Stimulated activated effector memory CD8-positive, alpha-beta T cell treated with anti-CD3 and anti-CD28 coated beads, Interleukin-12 subunit alpha, Interleukin-12 subunit beta, amount 100 ng/mL, for 72 hours (primary cell): ENCODE results near the gene CEACAM8.
A peak's percentile ranks its signal among the peaks of the same experiment; 100 is the strongest.
"Not testable (repeated sequence)": the region's sequence is repeated elsewhere in the genome, so short reads cannot be mapped to it uniquely, and the experiment has no call there.

Experiments used
- ATAC-seq: fragments of 150-1000 bp; cut with Tn5 transposase; 2 replicates; pipeline ENCODE4 v1.10.0; 2021
- DNase-seq, 2 donors: peaks; one replicate each; pipeline ENCODE4 v3.0.0; 2021 to 2022; ENCODE audit warnings: low spot score in 2 of 2
- H3K27ac Mint-ChIP-seq: one replicate; pipeline ENCODE4 v1.8.0; 2022; ENCODE audit warnings: mild to moderate bottlenecking, mixed read lengths
- H3K36me3 Mint-ChIP-seq: one replicate; pipeline ENCODE4 v1.8.0; 2022; ENCODE audit warnings: mild to moderate bottlenecking, mixed read lengths
- H3K4me1 Mint-ChIP-seq: one replicate; pipeline ENCODE4 v1.8.0; 2022; ENCODE audit warnings: mixed read lengths
- H3K4me3 Mint-ChIP-seq: one replicate; pipeline ENCODE4 v1.8.0; 2022; ENCODE audit warnings: mild to moderate bottlenecking, mixed read lengths
- H3K9me3 Mint-ChIP-seq: one replicate; pipeline ENCODE4 v1.8.0; 2022; ENCODE audit warnings: mixed read lengths

CEACAM8 gene

DNA sequence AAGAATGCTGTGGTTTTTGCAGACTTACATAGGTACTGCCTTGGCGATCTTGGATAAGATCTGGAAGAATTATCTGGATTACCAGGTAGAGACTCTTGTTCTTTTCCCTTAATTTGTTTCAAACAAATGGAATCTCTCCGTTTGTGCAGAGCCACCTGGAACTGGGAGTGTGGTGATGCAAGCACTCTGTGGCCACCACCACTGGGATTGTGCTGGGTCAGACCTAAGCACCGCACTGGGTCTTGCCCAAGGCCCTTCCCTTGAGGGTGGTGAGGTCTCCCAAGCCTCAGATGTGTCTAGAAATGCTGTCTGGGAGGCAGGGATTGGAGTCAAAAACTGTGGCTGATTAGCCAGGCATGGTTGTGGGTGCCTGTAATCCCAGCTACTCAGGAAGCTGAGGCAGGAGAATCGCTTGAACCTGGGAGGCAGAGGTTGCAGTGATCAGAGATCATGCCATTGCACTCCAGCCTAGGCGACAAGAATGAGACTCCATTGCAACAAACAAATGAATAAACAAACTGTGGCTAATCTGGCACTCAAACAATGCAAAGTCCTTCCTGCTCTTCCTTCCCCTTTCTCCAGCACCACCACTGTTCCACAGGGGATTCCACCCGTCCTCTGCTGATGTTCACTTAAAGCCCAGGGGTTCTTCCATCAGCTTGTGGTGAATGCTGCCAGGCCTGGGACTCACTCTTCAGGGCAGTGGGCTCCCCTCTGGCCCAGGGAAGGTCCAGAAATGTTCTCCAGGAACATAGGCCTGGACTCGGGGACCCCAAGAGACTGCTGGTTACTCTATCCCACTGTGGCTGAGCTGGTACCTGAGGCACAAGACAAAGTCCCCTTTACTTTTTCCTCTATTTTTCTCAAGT is 55.6 kb downstream of the CEACAM8 start:
- Mint-ChIP-seq H3K27ac (peak overlapping the region; percentile 23), H3K4me3 (no peak overlapping the region), H3K36me3 (no peaks in the 10 kb centered on the region), H3K4me1 (no peaks in the 10 kb centered on the region), H3K9me3 (no peaks in the 10 kb centered on the region)
- ATAC-seq (no peak), DNase-seq (no peak)

DNA sequence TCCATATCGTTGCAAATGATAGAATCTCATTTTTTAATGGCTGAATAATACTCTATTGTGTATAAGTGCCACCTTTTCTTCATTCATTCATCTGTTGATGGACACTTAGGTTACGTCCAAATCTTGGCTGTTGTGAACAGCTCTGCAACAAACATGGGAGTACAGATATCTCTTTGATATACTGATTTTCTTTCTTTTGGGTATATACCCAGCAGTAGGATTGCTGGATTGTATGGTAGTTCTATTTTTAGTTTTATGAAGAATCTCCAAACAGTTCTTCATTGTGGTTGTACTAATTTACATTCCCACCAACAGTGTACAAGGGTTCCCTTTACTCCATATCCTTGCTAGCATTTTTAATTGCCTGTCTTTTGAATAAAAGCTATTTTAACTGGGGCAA is 59.4 kb downstream of the CEACAM8 start:
- DNase-seq, ATAC-seq, H3K27ac Mint-ChIP-seq, H3K36me3 Mint-ChIP-seq, H3K9me3 Mint-ChIP-seq, H3K4me1 Mint-ChIP-seq, H3K4me3 Mint-ChIP-seq: not testable (repeated sequence)

DNA sequence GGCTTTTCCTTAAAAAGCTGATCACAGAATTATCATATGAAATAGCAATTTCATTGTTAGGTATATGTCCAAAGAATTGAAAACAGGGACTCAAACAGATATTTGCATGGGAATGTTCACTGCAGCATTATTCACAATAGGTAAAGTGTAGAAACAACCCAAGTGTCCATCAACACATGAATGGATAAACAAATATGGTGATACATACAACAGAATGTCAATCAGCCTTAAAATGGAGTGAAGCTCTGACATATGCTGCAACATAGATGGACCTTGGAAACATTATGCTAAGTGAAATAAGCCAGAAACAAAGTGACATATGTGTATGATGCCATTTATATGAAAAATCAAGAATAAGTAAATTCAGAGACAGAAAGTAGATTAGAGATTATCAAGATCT is 60.3 kb downstream of the CEACAM8 start:
- Mint-ChIP-seq H3K36me3 (no peaks in the 10 kb centered on the region), H3K4me3 (no peak overlapping the region), H3K27ac (no peak overlapping the region), H3K9me3 (no peaks in the 10 kb centered on the region), H3K4me1 (peaks cover 2% of the 10 kb centered on the region)
- DNase-seq (no peak), ATAC-seq (no peak)

DNA sequence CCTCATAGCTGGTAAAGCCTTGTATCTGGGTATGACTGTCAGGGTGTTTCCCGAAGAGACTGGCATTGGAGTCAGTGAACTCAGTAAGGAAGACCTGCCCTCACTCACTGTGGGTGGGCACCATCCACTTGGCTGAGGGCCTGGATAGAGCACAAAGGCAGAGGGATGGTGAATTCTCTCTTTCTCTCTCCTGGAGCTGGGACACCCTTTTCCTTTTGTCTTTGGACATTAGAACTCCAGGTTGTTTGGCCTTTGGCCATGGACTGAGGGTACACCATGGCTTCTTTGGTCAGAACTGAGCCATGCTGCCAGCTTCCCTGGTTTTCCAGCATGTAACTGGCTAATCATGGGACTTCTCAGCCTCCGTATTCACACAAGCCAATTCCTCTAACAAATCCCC is 61.8 kb downstream of the CEACAM8 start:
- no peaks in the 10 kb centered on the region for H3K36me3 Mint-ChIP-seq
- no peak overlapping the region for H3K27ac Mint-ChIP-seq
- no peaks in the 10 kb centered on the region for H3K9me3 Mint-ChIP-seq
- H3K4me1 Mint-ChIP-seq = peaks cover 17% of the 10 kb centered on the region
- no peak overlapping the region for H3K4me3 Mint-ChIP-seq
- peak; percentile 43 for ATAC-seq
- DNase-seq = no peak

DNA sequence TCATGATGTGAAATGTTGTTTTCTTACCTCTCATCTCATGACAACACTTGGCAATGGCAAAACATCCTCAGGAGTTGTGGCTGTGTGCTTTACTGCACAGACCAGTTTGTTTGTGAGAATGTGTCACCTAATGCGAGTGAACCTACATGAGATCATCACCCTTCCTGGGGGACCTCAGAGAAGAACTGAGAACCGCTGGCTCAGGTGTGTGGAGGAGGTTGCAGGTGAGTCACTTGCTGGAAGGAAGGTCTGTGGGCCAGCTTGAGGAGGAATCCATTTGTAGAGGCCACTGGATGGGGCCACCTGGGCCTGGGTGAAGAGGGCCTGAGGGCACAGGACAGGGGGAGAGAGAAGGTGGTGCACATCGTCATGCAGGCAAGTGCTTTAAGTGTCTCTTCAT is 63.4 kb downstream of the CEACAM8 start:
- ATAC-seq (peak; percentile 63), DNase-seq (no peak)
- Mint-ChIP-seq H3K4me1 (peaks cover 21% of the 10 kb centered on the region), H3K9me3 (no peaks in the 10 kb centered on the region), H3K36me3 (no peaks in the 10 kb centered on the region), H3K27ac (peak overlapping the region; percentile 26), H3K4me3 (no peak overlapping the region)
